Embryonic facial prominence (tissue), 1 donor: ENCODE measurements around the gene CCDC34.
A peak's percentile ranks its signal among the peaks of the same experiment; 100 is the strongest.

Source experiments
- DNase-seq: peaks from one replicate; pipeline ENCODE4 v3.0.0-alpha.2; 2016; ENCODE audit errors: extremely low spot score

The CCDC34 gene, protein sequence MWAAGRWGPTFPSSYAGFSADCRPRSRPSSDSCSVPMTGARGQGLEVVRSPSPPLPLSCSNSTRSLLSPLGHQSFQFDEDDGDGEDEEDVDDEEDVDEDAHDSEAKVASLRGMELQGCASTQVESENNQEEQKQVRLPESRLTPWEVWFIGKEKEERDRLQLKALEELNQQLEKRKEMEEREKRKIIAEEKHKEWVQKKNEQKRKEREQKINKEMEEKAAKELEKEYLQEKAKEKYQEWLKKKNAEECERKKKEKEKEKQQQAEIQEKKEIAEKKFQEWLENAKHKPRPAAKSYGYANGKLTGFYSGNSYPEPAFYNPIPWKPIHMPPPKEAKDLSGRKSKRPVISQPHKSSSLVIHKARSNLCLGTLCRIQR

DNA sequence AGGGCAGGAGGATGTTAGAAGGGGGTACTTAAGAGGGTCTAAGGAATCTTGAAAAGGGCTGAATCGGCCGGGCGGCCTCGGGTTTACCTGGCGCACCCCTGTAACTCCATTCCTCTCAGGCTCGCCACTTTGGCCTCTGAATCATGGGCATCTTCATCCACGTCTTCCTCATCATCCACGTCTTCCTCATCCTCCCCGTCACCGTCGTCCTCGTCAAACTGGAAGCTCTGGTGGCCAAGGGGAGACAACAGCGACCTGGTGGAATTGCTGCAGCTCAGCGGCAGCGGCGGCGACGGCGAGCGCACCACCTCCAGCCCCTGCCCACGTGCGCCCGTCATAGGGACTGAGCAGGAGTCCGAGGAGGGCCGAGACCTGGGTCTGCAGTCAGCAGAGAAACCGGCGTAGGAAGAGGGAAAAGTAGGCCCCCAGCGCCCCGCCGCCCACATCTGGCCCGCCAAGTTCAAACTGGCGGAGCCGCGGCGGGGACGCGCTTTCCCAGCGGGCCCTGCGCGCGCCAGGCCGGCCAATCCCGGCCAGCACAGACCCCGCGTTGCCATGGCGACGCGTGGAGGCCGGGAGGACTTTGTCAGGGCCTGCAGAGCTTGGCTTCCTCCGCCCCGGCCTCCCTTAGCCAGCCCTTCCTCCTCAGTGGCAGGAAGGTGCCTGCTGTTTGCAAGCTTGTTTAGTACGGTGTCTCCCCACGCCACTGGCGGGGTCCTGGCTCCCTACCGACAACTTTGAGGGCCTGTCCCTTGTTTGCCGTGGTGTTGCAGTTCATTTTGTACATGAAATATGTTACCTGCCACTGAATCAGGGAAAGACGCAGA, at the start of gene CCDC34:
Gene CCDC34 (minus strand): TSS at position 467 of the 827 bp plus-strand sequence. CDS start 21 bp downstream, at position 446.
- DNase-seq, result peak; percentile 84

DNA sequence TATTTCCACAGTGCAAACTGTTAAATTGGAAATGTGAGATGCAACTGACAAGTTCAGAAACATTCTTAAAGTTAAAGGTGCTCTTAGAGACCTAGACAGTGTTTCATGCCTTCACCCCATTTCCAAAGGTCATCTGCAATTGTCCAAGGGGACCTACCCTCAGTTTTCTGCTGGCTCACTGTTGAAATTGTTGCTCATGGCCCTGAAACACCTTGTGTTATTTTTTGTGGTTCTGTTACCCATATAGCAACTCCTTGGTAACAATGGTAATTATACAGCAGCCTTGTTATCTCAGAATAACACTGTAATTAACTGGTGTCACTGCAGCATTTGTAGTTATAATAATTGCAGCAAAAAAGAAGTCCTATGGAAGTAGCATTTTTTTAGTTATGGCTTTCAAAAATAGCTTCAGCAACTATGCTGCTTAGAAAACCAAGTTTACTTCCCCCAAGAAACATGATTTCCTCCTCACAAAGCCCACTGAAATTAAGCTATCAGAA, 49.2 kb upstream of the CCDC34 start:
- no peak for DNase-seq

DNA sequence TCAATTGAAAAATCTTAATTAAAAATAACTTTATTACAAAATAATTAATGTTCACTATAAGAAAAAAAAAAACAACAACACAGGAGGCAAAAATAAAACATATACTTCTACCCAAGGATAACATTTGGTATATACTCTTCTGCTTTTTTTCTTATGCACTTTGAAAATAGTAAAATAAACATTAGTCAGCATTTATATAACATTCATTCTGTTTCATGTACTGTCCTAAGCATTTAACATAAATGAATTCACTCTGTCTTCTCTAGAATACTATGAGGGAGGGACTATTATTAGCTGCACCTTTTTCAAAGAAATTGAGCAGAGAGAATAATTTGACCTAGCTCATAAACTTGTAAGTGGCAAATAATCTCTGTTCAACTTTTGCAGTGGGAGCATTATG, 48.3 kb upstream of the CCDC34 start:
- DNase-seq, result no peak

DNA sequence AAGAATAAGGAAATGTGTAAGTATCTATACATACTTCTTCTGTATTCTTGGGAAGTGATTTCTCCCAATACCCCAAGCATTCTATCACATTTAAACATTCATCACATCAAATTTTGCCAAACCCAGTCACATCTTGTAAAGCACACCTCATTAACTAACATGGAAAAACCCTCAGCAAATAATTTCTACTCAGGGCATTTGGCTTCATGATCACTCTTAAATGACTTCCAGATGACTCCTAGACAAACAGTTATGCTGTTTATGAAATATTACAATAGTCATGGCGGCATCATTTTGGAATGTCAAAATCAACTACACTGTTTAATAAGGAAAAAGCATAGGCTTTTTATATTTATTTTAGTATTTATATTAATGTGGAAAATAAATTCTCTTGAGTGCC, 47.3 kb upstream of the CCDC34 start:
- no peak for DNase-seq

DNA sequence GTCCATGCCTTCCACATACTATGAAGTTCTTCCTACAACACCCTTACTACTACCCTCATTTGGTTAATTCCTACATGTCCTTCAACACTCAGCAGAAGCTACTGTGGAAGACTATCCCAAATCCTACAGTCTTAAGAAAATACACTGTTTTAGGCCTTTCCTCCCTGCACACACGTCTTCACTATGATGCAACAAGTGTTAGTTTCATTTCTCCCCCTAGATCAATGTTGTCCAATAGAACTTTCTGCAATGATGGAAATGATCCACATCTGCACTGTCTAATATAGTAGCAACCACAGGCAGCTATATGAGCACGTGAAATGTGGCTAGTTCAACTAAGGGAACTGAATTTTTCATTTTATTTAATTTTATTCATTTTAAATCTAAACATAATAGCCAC, 46.7 kb upstream of the CCDC34 start:
- DNase-seq, result no peak

DNA sequence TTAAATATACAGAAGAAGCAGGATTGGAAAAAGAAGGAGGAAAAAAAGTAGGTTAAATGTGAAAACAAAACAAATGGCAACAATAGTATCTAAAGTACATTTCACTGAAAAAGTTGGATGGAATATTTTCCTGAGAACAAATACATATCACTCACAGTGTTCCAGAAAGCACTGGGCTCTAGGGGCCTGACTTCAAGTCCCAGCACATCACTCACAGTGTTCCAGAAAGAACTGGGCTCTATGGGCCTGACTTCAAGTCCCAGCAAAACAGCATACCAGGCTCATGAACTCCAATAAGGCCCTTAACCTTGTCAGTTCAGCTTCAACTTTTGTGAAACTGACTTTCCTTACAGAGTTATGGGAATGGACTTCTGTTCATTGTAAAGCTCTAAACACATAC, 46.0 kb upstream of the CCDC34 start:
- no peak for DNase-seq

DNA sequence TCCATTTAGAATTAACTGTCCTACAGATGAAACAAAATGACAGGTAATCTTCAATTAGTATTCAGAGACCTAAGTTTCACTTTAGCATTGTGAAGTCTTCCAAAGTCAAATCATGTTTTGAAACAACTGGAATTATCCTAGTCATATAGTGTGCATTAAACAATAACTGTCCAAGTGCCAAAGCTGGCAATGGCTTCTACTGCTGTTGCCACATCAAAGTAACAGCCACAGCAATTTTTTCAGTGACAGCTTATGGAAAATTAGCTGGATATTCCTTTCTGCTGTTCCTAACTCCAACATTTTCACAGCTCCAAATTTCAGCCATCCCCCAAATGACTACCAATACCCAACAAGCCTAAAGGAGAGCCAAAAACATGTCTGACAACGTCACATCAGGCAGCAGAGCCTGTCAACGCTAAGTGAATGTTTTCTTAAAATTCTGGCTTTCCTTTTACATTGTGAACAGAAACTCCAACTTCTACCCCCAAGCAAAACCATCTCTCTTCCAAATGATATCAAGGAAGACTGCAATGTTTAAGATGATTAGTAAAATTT, 45.3 kb upstream of the CCDC34 start:
- DNase-seq, result no peak

DNA sequence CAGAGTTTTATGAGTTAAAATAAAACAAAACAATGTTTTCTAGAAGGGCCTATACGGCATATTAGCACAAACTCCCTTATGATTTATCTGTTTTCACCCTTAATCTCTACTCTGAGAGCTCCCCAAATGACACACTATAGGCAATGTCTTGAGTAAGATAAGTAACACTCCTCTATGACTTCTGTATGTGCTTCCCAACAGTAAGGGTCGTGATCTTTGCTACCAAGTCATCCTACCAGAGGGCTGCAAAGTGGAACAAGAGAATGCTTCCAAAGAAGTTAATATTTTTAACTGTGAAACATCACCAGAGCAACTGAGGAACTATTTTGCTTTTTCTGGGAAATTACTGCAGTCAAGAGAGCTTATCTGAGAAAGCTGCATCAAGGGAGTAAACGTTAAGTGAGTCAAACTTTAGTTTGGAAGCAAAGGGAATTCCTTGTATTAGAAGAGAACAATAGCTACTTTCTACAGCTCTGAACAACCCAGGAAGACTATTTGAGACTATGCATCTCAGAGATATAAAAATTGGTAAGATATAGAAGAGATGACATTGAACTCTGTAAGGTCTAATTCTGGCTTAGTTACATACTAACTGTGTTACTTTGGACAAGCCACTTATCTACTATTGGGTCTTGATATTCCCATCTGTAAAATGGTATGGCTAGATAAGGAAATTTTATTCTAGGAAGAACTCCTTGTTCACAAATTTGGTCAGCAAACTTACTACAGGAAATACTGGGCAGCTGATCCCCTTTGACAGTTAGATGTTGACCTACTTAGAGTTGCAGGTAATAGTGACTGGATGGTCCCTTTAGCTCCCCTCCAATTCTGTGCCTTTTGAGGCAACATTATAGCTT, 43.7 kb upstream of the CCDC34 start:
- DNase-seq, result no peak

DNA sequence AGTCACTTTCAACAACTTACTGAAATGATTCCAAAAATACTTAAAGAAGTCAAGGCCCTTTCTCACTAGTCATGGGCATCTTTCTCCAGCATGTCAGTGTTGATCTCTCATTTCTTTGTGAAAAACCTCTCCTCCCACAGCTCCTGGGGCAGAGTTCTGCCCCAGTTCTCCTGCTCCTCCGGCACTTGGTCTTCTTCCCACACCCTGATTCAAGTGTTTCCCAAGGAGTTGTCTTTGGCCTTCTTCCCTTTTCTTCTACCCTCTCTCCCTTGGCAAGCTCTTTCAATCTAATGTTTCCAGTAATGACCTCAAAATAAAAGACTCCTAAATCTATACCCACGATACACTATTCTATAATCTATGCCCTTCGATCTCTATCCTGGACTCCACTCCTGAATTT, 42.1 kb upstream of the CCDC34 start:
- no peak for DNase-seq

DNA sequence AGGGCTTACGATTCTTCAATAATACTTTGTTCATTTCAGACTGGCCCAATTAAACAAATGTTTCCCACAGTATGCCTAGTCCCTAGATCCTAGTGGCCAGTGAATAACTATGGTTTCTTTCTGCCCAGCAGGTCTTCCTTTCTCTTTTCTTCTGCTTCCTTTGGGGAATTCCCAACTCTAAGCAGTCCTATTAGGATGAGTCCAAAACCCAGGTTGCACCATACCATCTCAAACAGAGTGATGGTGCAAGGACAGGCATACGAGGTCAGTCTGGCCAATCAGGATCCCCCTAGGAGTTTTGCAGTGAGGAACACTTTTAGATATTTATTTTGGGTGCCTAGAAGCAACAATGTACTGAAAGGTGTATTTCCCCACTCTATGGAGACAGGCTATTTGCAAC, 41.4 kb upstream of the CCDC34 start:
- DNase-seq, result no peak

DNA sequence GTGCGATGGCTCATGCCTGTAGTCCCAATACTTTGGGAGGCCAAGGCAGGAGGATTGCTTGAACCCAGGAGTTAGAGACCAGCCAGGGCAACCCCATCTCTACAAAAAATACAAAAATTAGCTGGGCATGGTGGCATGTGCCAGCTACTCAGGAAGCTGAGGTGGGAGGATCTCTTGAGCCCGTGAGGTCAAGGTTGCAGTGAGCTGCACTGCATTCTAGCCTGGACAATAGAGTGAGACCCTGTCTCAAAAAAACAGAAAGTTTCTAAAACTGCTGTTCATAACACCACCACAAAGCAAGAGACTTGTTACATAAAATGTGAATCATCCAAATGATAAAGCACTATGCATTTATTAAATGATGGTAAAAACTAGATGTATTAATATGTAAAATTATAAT, 40.2 kb upstream of the CCDC34 start:
- no peak for DNase-seq

DNA sequence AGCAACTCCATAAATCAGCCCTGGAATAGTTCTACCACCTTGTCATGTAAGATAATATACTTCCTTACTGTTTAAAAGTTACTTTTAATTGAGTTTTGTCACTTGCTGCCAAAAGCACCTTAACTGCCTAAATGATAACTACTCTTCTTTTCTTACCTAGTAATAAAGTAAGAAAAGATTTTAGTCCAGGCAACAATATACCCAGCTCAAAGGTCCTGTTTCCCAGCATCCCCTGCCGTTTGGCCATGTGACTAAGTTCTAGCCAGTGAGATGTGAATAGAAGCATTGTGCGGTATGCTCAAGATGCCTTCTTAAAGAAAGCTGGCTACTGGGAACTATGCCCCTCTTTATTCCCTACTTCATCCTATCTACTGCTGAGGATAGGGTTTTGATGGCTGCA, 39.4 kb upstream of the CCDC34 start:
- DNase-seq, result no peak

DNA sequence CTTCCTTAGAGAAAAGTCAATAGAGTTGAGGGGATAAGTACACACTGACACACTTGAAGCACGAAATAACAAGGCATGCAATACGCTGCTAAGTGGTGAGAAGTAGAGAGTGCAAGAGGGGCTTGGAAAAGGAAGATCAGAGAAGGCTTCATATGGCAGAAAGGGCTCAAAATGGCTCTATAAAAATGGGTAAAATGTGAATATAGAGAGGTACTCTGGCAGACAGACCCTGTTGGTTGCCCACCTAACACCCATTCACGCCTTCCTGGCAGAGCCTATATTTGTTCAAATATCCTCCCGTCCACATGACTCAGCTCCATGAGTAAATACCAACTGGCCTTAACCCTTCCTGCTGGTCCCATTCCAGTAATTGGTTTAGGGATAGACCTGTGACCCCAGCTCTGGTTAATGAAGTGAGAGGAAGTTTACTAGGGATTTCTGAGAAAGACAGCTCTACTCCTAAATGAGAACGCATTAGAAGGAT, 38.9 kb upstream of the CCDC34 start:
- DNase-seq, result no peak

DNA sequence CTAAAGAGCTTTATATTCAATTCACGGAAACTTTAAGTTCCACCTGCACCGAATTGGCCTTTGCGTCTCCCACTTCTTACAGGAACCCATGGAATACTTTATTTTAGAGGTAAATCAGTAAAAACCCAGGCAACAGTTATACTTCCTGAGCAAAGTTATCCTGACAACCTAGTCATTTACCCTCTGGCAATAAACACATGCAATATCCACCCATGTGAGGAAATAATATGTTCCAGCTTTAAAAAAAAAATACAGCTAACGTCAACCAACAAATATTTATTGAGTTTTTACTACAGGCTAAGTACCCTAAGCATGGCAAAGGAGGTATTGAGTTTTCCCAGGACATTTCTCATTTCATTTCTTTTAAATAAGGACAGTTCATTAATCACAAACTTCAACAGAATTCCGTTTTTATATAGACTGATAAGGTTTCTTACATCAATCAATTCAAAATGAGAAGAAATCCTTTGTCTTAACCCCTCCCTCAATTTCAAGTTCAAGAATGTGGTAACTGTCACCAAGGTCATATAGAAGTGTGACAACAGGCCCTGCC, 38.3 kb upstream of the CCDC34 start:
- DNase-seq, result no peak

DNA sequence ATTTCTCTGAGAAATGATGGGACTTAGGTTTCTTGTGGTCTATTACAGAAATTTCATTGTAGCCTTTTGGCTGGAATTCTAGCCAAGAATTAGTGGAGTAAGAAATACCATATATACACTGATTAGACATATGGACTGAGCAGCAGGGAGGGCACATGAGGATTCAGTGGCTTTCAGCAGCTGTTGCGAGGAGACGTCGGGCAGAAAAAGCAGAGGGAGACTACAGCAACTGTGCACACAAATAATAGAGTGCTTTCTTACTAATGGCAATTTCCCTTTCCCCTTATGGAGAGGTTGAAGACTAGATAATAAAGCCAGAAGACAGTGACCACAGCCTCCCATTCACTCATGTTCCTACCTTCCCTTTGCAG, 35.4 kb upstream of the CCDC34 start:
- no peak for DNase-seq

DNA sequence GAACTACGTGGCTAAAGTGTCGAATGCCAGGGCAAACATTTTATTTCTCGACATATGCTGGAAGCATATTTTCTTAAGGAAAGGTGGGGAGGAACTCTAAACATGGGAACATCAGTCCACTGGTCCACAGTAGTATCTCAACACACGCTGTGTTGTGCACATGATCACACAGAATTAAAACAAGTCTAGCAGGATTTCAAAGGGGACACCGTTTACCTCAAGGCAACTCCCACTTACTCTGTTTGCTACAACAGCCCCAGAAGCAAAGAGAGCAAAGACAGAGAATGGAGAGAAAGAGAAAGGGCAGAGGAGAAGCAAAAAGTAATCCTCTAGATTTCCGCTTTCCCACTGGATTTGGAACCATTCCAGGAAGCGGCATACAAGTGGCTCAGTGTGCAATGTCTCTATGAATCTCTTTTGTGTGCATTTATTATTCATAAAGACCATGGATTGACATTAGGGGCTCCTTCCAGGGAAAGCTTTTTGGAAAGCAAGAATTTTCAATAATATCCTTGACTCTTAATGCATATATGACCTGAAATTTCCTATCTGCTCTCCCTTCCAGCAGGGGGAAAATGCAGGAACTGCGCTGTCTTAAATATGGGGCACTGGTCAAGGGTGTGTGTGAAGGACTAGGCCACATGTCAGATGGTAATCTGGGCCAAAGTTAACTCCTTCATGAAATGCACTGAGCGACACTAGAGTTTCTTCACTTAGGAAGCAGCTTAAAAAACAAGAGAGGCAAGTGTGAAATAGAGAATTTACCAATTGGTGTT, 34.8 kb upstream of the CCDC34 start:
- no peak for DNase-seq

DNA sequence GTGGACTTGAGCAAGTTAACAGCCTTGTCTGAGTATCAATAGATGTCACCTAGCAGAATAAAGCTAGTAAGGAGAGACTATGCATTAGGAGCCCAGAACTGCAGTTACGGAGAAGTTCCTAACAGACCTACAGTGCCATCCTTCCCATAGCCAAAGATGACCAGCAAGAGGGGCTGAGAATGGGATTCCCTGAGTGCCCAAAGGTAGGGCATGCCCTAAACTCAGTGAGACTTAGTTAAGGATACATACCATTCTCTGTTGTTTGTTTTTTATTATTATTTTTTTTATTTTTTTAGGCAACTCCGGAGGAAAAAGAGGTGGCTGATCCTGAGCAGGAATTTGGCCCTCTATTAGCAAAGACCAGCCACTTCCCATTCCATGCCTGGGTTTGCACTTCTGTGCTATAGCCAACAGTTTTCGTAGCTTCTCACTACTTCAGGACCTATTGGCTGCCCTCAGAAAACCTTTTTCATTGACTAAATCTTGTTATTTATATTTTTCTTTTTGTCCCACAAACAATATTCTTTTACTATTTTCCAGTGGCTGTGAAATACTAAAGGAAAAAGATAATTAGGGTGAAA, 33.3 kb upstream of the CCDC34 start:
- DNase-seq, result no peak

DNA sequence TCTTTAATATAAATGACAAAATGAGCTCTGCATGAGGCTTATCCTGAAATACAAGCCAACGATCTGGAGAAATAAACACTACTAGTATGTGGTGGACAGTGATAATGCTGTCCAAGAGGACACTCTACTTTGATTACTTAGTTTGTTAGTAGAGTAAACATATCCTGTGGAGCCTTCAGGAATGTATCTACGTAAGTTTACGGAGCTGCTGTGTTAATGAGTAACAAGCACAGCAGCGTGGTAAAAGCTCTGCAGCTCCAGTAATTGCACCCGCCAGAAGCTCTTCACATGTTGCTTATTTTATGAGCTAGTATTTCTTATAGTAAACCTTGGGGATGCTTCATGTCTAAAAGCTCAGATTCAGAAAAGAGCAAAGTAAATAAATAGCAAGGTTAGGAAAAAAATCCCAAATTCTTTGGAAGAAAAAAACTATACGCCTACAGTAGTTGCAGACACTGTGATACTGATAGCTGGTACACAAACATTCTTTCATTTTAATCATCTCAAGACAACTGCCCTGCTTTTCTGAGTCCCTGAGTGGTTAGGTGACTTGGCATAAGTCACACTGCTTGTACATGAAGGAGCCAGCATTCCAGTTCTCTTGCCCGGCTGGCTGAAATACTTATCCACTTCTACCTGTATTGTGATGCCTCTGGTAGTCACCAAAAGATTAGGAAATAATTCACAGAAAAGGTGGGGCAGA, 32.7 kb upstream of the CCDC34 start:
- no peak for DNase-seq

DNA sequence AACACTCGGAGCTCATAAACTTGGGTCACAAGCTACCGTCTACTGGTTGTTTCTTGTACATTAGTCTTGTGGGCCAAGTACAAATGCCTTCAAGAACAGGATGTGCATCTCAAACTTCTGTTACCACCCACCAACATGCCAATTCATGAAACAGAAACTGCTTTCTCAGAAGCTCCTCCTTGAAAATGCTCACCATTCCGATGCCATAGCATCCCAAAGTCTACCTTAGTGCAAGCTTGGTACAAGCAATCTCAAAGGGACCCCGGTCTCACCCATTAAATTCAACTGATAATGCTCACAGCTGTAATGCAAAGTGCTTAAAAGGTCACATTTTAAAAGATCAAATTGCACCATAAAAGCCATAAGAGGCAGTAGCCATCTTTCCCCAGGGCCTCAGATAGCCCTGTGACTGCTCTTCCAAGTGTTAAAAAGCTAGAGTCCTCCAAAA, 31.8 kb upstream of the CCDC34 start:
- DNase-seq, result no peak
